Left renal cortex interstitium (tissue), 4 donors: ENCODE data around the gene TSPAN2. TPM values are rescaled to one million over a fixed set of nuclear protein-coding genes. Genes with fewer than 3 reads are reported as not detected.

Source experiments
- DNase-seq, 4 donors: peaks; one replicate each; pipeline ENCODE4 v3.0.0-alpha.2; 2013; ENCODE audit warnings: low read depth in 4 of 4, low spot score in 2 of 4, missing footprints in 1 of 4
- polyA plus RNA-seq, 4 donors: library from polyadenylated mRNA; unstranded; fragments of 120-200 nt; gene quantifications; one replicate each; pipeline ENCODE4 v1.2.1, GENCODE V29; 2013; ENCODE audit not compliant: insufficient read length in 4 of 4

Gene TSPAN2
- polyA plus RNA-seq, 4 donors: 36.8 to 39.5 (median 37.6) TPM

GRCh38 chr1:115077286-115077983 lies 11.9 kb downstream of the TSPAN2 start:
- DNase-seq: no peak

DNA sequence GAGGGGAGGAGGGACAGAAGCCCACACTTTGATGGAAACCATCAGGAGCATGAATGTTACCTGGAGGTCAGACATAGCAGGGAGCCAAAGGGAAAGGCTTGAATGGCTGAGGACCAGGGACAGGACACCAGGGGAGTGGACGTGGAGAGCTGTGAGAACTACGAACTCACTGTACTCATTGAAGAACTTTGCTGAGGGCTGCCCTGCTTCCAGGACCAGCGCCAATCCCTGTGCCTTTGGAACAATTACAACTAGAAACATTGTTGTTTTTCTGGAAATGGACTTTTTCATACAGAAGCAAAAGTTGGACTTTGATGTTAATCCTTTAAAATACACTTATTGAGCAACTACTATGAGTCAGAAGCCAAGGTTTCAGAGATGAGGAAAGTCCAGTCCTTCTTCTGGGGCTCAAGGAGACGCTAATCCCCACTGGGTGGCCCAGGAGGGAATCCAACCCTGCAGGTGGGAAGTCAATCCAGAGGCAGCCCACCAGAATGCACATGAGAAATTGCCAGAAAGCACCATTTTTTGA lies 12.9 kb downstream of the TSPAN2 start:
- no peak for DNase-seq

- no peak for DNase-seq
These were observed 14.3 kb downstream of the TSPAN2 start for GRCh38 chr1:115074839-115075534.

GRCh38 chr1:115073298-115074087 lies 15.8 kb downstream of the TSPAN2 start:
- DNase-seq: no peak

DNA sequence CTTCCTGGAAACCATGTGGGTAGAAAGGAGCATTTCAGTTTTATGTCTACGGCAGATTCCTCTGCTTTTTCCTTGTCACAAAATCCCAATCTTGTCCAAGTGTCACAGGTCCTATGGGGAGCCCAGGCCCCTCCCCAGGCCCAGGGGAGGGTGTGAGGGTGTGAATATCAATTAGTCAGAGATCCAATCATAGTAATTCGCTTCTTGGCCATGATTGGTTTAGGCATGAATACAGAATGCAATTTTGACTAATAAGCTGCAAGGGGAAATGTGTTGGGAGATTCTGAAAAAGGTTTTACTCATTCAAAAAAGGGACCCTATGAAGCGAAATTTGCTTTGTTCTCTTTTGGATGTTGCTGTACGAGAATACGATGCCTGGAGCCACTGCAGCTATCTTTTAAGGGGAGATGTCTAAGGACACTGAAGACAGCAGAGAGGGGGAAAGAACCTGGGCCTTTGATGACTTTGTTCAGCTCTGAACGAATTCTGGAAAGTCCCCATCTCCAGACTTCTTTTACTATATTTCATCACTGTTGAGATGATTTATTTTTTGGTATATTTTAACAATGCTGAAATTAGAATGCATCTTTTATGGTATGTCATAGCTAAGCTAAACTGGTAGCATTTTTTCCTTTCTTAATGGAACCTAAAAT lies 18.2 kb downstream of the TSPAN2 start:
- DNase-seq: no peak

DNA sequence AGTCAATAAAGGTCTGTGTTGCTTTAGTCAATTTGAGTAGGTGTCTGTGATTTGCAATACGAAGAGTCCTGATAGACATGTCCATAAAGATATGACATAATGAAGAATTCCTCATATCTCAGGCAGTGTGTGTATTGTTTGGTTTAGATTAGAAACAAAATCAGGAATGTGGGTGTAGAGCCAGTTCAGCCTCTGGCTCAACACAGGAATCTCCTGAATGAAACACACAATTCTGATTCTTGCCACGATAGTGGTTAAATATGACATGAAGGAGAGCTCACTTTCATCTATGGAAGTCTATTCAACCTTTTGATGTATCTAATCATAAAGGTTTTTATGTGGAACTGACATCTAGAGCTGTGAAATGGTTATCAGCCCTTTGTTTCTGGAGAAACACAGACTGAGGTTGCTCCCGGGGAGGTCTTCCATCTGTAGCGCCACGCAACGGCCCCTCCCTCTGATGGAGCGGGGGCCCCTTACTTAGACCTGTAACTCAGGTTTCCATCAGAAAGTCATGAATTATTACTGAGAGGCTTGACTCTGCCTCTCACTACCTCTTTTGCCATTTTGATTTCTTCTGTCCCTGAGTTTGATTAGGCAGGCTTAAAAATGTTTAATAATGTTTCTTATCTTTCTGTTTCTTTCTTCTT lies 19.5 kb downstream of the TSPAN2 start:
- DNase-seq: no peak

DNA sequence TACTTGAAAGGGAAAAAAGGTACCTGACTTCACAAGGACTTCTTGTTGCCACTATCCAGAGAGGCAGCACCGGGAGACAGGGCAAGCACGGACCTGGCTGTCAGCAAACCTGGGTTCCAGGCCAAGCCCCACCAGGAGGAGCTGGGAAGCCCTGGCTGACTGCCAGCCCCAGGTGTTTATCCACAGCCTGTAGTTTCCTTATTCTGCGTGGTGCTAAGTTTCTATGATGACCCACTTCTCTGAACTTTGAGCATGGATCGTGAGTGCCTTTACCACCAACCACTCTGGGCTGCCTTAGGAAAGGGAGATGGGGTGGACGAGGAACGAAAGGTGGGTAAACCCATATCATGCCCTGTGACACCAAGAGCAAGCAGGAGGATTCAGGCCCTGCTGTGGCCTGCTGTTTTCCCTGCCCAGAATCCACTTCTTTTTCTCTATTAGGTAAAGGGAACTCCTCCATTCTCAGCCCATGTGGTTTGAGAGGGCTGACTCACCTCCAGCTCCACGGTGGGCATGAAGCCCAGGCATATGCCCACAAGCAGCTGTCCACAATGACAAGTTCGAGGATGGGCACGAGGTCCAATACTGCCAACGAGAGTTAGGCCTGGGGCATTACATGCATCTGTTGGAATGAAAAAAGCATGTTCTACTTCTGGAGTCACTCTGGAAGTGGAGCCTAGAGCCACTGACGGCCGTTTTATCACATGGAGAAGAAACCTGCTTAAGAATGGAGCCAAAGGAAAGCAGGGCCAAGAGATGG lies 20.3 kb downstream of the TSPAN2 start:
- no peak for DNase-seq

DNA sequence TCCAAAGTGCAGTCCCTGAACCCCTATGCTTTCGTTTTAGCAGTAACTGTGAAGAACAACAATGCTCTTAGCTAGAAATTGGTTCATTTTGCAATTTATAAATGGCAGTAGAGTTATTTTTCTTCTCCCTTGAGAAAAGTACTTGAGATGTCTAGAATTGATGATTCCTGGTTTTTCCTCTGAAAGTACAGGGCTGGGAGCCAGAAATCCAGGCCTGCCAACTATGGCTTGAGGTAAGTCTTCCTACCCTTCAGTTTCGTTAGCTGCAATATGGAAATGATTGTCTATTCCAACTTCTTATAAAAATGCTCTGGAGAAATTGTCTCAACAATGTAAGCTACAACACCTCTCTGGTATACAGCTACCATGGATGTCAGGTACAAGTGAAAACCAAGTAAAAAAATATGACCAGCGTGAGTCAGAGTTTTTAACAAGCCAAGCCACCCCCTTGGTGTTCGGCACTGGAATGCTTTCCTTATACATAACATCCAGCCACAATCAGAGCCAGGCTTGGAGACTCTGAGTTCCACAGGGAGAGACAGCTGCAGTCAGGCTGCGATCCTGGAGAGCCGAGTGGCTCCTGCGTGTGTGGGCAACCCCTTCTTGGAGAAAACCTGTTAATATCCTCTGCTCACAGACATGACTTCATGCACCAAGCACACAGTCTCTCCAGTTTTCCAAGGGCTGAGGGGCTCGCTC lies 22.0 kb downstream of the TSPAN2 start:
- no peak for DNase-seq

DNA sequence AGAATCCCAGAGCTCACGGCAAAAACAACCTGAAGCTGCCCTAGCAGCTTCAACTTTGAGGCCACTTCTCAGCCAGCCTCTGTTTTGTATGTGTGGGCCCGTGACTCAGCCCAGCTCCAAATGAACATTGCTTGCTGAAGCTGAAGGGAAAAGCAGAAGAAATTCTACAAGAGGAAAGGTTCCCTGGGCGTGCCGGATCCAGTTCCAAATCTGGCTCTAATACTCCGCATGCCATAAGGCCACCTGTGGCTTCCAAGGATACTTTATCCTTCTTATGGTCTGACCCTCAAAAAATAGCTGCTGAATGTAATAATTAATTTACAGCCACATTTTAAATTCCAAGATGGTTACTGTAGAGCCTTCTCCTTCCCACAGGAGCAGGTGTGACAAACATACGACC lies 24.3 kb downstream of the TSPAN2 start:
- no peak for DNase-seq

DNA sequence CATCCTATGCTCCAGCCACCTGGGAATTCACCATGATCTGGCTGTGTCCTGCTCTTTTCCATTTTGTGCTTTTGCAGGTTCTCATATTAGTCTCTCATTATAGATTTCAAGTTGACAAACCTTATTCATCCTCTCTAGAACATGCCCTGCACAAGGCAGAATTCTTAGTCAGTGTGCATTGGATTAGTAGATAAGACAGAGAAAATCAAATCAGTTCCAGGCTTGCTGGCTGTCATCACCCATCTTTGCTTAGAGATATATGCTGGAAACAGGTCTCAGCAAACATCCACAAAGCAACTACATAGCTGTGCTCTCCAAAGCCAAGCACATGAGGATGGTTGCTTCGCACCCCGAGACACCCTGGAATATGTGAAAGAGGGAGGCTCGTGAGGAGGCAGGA lies 24.8 kb downstream of the TSPAN2 start:
- no peak for DNase-seq

DNA sequence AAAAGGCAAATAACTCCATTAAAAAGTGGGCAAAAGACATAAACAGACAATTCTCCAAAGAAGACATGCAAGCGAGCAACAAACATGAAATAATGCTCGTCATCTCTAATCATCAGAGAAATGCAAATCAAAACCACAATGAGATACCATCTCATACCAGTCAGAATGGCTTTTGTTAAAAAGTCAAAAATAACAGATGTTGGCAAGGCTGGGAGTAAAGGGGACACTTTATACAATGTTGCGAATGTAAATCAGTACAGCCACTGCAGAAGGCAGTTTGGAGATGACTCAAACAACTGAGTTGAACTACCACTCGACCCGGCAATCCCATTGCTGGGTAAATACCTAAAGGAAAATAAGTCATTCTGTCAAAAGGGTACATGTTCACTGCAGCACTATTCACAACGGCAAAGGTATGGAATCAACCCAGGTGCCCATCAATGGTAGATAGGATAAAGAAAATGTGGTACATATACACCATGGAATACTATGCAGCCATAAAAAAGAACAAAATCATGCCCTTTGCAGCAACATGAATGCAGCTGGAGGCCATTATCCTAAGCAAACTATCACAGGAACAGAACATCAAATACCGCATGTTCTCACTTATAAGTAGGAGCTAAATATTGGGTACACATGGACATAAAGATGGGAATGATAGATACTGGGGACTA lies 25.9 kb downstream of the TSPAN2 start:
- DNase-seq: no peak

- no peak for DNase-seq
These were observed 26.7 kb downstream of the TSPAN2 start for GRCh38 chr1:115062542-115063004.

DNA sequence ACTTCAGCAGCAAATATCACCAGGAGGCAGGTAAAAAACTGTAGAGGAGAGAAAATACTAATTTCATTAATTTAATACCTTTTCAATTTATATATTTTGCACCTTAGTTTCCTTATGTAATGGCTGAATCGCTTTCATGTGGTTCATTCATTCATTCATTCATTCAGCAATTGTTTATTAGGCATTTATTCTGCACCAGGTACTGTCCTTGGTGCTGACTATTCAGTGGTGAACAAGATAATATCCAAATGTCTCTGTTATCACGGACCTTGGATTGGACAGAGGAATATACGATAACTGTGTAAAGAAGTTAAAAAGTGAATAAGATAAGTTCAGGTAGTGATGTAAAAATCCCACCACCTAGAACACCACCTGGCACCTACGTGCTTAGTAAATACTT lies 28.8 kb downstream of the TSPAN2 start:
- no peak for DNase-seq

DNA sequence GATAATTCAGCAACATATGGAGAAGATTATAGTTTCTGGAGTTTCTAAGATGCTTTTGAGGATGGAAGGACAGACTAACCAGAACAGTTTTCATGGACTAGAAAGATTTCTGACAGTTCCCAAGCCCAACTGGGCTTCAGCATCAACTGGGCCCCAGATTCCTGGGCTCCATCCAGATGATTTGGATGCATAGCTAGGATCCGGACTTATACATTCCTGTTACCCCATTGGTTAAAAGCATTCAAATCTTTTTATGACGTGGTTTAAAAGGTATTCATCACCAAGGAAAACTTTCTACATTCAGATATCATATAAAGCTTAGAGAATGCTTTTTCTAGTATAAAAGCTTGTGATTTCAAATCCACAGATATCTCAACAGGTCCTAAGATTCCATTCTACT lies 30.0 kb downstream of the TSPAN2 start:
- no peak for DNase-seq

DNA sequence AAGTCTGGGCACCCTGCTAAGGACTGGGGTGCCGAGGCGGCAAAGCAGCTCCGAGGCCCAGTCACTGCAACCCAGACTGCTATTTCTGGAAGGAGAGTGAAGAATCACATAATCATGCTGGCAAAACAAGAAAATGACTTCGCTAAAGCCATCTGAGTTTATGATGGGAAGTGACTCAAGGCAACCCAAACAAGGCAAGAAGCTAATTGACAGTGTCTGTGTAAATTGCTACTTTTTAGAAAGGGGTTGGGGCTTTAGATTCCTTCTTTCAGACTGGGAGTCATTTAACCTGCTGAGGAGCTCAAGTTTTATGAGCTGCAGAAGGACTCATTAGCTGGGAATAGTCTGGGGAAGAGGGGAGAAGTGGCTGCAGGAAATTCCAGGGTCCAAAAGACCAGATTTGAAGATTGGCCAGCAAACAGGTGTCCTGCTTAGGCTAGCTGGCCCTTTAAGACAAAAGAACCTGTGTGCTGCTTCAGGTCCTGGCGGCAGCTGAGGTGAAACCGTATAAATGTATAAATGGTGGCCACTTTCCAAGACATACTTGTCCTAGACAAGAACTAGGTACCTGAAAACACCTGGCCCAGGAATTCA lies 31.5 kb downstream of the TSPAN2 start:
- no peak for DNase-seq

DNA sequence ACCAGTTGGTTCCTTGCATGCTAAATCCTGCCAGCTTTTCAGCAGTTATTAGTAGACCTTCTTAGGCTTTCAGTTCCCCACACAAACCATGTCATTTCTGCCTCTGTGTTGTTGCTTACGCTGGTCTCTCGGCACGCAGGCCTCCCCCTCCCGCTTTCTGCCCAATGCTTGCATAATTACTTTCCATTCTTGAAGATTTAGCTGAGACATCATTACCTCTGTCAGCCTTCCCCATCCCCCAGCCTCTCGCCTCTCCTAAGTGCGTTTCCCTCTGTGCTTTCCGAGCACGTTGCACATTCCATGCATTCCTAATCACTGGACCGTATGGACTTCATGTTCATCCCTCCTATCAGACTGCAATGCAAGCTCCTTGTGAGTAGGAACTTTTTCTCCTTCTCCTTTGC lies 32.9 kb downstream of the TSPAN2 start:
- DNase-seq: peak; percentile 53 to 78 (median 64)

DNA sequence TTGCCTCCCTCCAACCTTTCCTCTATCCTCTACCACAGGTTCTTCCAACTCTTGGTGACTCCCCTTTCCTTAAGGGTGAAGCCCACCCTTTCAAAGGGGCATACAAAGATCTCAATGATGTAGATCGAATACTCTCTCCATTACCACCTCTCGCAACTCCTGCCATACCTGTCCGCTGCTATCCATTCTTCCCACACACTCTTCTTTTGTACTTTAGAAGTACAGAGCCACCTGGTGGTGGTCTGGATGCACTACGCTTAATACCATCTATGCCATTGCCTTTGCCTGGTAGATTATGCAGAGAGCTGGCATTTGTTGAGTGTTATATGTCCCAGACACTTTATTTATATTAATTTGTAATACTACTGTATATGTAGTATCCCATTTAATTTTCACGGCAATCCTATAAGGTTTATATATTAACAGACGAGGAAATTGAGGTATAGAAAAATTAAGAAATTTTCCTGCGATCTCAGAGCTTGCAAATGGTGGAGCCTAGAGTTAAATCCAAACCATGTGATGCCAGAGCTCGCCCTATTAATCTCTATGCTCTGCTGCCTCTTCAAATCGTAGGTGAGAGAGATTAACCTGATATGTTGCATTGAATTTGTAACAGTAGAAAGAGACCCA lies 36.7 kb downstream of the TSPAN2 start:
- no peak for DNase-seq
